Endometrium (tissue), 2 donors: ENCODE measurements around the gene MAST4.

Experiments used
- FAIRE-seq: peaks from 2 replicates; lab custom pipeline; 2012; peaks lifted over from hg19 to GRCh38; lab: Jason Lieb, UNC
- donor health status: control.
- donor health status: control.

The MAST4 gene

GRCh38 chr5:67021521-67021920 is 425.3 kb downstream of the MAST4 start:
- FAIRE-seq: no peak

GRCh38 chr5:67021962-67022361 is 425.8 kb downstream of the MAST4 start:
- FAIRE-seq: no peak

- FAIRE-seq: no peak
Measured at GRCh38 chr5:67025457-67025856, 429.3 kb downstream of the MAST4 start.

- FAIRE-seq: no peak
Measured at GRCh38 chr5:67026278-67026677, 430.1 kb downstream of the MAST4 start.

- no peak for FAIRE-seq
Measured at GRCh38 chr5:67027171-67027570, 431.0 kb downstream of the MAST4 start.

GRCh38 chr5:67028371-67028770 is 432.2 kb downstream of the MAST4 start:
- FAIRE-seq: no peak

GRCh38 chr5:67028941-67029340 is 432.7 kb downstream of the MAST4 start:
- FAIRE-seq: no peak

GRCh38 chr5:67029481-67029880 is 433.3 kb downstream of the MAST4 start:
- no peak for FAIRE-seq

GRCh38 chr5:67030289-67031056 is 434.3 kb downstream of the MAST4 start:
- FAIRE-seq: no peak

GRCh38 chr5:67031057-67031443 is 434.9 kb downstream of the MAST4 start:
- no peak for FAIRE-seq

- no peak for FAIRE-seq
Measured at GRCh38 chr5:67031692-67032091, 435.5 kb downstream of the MAST4 start.

GRCh38 chr5:67032921-67033664 is 436.9 kb downstream of the MAST4 start:
- FAIRE-seq: no peak

- no peak for FAIRE-seq
Measured at GRCh38 chr5:67033880-67034651, 437.9 kb downstream of the MAST4 start.

- no peak for FAIRE-seq
Measured at GRCh38 chr5:67035098-67035740, 439.0 kb downstream of the MAST4 start.

GRCh38 chr5:67037171-67037570 is 441.0 kb downstream of the MAST4 start:
- no peak for FAIRE-seq

GRCh38 chr5:67038817-67039603 is 442.8 kb downstream of the MAST4 start:
- FAIRE-seq: no peak

GRCh38 chr5:67042176-67043003 is 446.2 kb downstream of the MAST4 start:
- no peak for FAIRE-seq

- no peak for FAIRE-seq
Measured at GRCh38 chr5:67043796-67044511, 447.8 kb downstream of the MAST4 start.

GRCh38 chr5:67045816-67046740 is 449.9 kb downstream of the MAST4 start:
- FAIRE-seq: no peak
